ENCODE data around the gene WWC1.

Gene WWC1

DNA sequence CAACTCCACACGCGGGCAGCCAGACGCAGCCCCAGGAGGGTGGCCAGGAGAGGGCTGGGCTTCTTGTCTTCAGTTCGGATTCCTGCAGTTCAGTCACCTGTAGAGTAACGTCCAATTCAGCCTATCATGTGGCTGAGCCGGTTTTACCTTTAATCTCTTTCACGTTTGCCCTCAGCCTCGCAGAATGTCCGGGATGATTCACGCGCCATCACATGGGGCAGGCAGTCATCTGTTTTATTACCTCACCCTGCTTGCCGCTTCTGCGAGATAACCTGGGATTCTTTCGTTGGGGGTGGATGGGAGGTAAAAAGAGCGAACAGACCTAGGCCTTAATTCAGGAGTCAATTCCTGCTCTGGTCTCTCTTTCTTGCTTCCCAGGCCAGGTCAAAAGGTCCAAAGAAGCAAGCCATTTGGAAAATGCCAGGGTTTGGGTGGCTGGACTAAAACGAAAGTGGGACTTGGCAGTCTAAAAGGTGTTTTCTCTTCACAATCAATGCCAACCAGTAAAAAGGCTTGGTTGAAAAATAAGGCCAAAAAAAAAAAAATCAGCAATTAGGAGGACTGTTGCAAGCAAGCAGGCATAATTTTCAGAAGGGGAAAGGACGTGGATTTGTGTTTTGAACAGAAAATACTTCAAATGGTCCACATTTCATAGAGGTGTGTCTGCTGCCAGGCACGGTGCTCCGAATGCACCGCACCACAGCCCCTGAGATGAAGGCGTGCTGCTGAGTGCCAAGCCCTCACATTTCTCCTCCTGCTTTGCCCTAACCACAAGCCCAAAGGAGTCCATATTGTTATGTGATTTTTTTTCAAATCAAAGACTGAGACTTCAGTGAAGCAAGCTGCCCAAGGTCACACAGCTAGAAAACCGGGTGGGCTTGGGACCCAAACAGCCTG lies 2.8 kb upstream of the WWC1 start:
- H3K4me3 ChIP-seq (ENCODE audit: low read depth, low read length) = no peak overlapping the region
- no peak for DNase-seq (ENCODE audit: low read depth)

DNA sequence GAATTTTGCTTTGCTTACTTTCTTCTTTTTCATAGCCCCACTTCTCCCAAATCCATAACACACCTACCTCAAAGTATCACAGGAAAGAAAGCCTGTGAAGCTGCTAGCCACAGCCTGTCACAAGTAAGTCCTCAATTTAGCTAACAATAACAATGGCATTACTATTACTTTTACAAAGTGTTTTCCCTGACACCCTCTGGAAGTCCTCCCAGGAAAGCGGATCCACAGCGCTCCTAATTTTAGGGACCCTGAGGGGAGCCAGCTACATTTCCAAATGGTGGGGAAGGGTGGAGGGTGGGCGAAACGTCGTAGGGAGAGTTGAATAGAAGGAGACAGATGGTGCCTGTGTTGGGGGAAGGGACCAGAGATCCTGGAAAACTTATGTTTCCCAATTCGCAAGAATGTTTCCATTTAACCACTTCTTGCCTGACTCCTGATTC lies 523 bp upstream of the WWC1 start:
- no peak for DNase-seq (ENCODE audit: low read depth)
- no peak overlapping the region for H3K4me3 ChIP-seq (ENCODE audit: low read depth, low read length)
- TF ChIP-seq, protein P1, sequence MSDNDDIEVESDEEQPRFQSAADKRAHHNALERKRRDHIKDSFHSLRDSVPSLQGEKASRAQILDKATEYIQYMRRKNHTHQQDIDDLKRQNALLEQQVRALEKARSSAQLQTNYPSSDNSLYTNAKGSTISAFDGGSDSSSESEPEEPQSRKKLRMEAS (IDR thresholded peaks at IDR 0.05; ENCODE audit: low read depth, low read length) = no peak
- no peak for TF ChIP-seq POLR2A (IDR thresholded peaks at IDR 0.05; ENCODE audit: extremely low read depth, insufficient read length)
- TF ChIP-seq, protein P2, sequence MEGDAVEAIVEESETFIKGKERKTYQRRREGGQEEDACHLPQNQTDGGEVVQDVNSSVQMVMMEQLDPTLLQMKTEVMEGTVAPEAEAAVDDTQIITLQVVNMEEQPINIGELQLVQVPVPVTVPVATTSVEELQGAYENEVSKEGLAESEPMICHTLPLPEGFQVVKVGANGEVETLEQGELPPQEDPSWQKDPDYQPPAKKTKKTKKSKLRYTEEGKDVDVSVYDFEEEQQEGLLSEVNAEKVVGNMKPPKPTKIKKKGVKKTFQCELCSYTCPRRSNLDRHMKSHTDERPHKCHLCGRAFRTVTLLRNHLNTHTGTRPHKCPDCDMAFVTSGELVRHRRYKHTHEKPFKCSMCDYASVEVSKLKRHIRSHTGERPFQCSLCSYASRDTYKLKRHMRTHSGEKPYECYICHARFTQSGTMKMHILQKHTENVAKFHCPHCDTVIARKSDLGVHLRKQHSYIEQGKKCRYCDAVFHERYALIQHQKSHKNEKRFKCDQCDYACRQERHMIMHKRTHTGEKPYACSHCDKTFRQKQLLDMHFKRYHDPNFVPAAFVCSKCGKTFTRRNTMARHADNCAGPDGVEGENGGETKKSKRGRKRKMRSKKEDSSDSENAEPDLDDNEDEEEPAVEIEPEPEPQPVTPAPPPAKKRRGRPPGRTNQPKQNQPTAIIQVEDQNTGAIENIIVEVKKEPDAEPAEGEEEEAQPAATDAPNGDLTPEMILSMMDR (IDR thresholded peaks at IDR 0.05; ENCODE audit: low read depth, low read length) = no peak
- no peak for TF ChIP-seq MYC (IDR thresholded peaks at IDR 0.05; ENCODE audit: low read depth, low read length)

More for the DNA sequence above, 2.8 kb upstream of the WWC1 start:
- TF ChIP-seq, protein P2 (IDR thresholded peaks at IDR 0.05; ENCODE audit: low read depth, low read length) = no peak
- TF ChIP-seq, protein P1 (IDR thresholded peaks at IDR 0.05; ENCODE audit: low read depth, low read length) = no peak
- TF ChIP-seq POLR2A (IDR thresholded peaks at IDR 0.05; ENCODE audit: extremely low read depth, insufficient read length) (no peak), MYC (IDR thresholded peaks at IDR 0.05; ENCODE audit: low read depth, low read length) (no peak)

DNA sequence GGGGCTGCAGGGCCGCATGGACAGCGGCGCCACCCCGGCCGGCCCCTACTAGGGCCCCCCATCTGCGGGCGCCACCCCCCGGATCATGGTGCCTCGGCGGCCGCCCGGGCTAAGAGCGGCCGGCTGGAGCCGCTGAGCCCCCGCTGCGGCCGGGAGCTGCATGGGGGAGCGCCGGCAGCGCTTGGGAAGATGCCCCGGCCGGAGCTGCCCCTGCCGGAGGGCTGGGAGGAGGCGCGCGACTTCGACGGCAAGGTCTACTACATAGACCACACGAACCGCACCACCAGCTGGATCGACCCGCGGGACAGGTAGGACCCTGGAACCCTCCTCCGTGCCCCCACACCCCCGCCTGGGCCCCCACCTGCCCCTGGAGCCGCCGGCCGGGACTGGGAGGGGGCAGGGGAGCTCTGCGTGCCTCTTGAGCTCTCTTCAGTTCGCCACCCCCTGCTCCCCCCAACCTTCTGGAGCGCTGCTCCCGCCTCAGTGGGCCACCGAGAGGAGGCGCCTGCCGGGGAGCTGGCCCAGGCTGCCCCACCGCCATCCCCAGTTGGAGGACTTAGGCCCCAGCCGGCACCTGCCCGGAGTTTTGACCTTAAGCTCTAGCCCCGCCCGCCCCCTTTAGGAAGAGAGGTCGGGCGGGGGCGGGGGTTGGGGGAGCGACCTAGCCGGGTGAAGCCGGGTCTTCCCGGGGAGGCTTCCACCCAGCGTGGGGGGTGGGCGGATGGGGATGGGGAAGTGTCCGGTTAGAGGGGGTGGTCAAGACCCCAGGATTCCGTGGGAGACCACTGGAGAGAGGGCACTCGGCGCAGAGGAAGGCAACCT lies 730 bp downstream of the WWC1 start:
- TF ChIP-seq, protein P2 (IDR thresholded peaks at IDR 0.05; ENCODE audit: low read depth, low read length) = no peak
- TF ChIP-seq POLR2A (IDR thresholded peaks at IDR 0.05; ENCODE audit: extremely low read depth, insufficient read length) (no peak), MYC (IDR thresholded peaks at IDR 0.05; ENCODE audit: low read depth, low read length) (no peak)
- TF ChIP-seq, protein P1 (IDR thresholded peaks at IDR 0.05; ENCODE audit: low read depth, low read length) = no peak
- DNase-seq (ENCODE audit: low read depth) = no peak
- H3K4me3 ChIP-seq (ENCODE audit: low read depth, low read length) = no peak overlapping the region

DNA sequence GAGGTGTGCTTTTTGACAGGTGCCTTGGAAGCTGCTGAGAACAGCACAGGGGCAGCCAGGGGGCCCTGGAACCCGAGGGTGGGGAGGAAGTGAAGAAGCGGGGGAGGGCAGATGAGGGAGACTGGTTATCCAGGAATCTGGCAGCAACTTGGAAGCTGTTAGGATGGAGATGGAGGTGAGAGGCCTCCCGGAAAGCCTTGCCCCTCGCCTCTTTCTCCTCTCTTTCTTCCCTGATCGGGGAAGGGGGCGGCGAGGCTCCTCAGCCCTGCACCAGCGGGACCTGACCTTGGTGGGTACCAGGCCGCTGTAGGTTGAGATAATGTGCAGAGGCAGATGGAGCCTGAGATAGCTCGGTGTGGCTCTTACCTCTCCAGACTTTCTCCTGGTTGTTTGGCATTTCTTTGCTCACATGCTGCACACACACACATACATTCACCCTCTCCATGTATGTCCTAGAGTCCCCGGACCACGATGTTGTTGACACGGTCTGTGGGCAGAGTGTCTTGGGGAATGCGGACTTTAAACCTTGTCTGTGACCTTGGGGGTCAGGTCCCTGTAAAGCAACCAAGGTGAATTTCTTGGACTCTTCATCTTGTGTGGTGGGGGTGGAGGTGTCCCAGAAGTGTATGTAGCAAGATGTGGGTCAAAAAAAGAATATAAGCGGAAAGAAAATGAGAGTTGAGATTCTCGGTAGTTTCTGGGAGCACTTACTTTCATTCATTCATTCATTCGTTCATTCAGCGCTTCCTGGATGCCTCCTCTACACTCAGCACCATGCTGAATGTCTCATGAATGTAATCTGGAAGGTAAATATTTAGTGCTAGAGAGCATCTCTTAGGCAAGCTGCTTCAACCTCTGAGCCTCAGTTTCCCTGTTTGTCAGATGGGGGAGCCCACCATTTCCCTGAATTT lies 1.6 kb downstream of the WWC1 start:
- DNase-seq (ENCODE audit: low read depth) = no peak
- TF ChIP-seq POLR2A (IDR thresholded peaks at IDR 0.05; ENCODE audit: extremely low read depth, insufficient read length) = no peak
- TF ChIP-seq, protein P2 (IDR thresholded peaks at IDR 0.05; ENCODE audit: low read depth, low read length) = no peak
- no peak for TF ChIP-seq MYC (IDR thresholded peaks at IDR 0.05; ENCODE audit: low read depth, low read length)
- TF ChIP-seq, protein P1 (IDR thresholded peaks at IDR 0.05; ENCODE audit: low read depth, low read length) = no peak
- H3K4me3 ChIP-seq (ENCODE audit: low read depth, low read length) = no peak overlapping the region
